HG03571 (cell line): Measurements from ENCODE around the gene MEIS2.

Experiments
- ATAC-seq: cut with Tn5 transposase; IDR thresholded peaks from one replicate; pipeline ENCODE4 v1.9.1; 2021; ENCODE audit not compliant: unreplicated experiment

The MEIS2 gene

DNA sequence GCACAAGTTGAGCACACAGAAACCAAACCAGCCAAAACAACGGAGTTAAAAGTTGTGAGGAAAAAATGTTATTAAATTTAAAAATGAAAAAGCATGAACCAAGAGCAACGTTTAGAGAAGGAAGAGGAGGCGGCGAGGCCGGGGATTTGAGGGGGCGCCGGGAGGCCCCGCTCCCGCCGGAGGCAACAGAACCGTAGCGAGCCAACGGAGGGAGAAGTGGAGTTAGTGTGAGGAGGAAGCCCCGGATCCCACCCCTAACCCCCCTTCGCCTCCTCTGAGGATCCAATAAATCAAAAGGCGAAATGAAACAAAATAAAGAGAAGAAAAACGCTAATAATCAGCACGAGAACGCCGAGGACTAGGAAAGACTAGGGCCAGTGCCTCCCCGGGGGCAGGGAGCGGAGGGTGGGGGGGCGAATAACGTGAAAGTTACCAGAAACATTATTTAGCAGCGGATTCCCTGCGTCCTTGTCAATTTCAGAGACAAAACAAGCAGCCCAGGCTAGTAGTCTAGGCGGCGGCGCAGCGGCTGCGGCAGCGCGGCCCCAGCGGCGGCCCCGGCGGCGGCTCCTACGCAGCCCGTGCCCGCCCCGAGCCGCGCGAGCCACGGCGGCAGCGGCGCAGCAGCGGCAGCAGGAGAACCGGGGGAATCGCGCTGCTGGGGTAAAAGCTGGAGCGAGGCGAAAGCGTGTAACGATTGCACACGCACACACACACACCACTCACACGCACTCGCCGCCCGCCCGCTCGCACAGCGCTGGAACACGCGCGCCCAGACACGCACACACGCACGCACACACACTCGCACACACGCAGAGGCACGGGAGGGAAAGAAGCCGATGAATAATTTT, 1.7 kb downstream of the MEIS2 start:
- peak; percentile 39 for ATAC-seq

DNA sequence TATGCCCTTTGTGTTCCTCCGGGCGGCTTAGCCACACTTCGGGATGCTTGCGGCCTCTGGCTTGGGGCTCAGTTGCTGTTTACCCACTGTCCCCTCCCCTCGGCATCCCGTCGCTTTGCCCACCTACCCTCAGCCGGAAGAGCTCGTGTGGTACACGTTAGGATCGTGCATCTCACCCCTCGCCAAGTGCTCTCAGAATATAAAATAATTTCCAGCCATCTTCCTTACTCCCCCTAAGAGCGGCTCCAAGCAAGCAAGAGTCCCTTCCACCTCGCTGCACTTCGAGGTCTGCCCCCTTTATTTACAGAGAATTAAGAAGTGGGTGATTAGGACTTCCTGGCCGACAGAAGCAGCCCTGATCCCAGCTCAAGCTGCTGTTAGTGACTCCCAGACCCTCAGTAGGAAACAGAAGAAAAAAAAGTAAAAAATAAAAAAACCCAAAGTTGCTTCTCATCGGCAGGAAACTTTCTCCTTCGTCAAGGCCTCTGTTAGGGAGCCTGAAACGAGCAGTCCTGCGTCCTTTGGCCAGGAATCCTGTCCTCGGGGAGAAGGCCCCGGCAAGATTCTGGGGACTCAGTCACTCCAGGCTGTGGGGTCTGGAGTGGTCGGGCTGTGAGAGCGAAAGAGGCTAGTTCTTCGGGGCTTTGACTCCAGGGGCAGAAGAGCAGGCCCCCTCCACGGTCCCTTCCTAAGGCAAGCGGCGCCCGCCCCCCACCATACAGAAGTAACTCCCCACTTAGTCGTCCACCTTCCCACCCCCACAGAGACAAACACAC, 3.0 kb downstream of the MEIS2 start:
- no peak for ATAC-seq

DNA sequence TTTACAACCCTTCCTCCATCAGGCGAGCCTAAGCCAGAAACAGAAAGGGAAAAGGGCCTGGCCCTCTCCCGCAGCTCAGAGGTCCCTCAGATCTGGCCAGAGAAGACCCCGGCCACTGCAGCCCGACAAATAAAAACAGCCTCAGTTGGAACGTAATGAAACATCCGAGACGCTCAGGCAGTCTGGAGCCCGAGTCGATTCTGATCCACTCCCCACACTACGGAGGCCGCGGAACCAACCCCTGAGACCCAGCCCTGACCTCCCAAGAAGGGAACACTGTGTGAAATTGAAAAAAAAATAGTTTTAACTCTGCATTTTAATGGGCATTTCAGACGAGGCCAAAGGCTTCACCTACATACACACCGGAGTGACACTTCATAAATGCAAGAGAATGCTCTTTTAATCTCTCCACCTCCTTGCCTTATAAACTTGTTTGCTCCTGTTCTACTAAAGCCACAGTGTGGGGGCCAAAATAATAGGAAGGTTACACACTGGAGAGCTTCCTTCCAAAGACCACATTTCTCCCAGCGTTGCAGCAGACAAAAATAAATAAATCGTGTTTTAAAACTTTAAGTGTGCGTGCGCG, 3.7 kb downstream of the MEIS2 start:
- no peak for ATAC-seq

DNA sequence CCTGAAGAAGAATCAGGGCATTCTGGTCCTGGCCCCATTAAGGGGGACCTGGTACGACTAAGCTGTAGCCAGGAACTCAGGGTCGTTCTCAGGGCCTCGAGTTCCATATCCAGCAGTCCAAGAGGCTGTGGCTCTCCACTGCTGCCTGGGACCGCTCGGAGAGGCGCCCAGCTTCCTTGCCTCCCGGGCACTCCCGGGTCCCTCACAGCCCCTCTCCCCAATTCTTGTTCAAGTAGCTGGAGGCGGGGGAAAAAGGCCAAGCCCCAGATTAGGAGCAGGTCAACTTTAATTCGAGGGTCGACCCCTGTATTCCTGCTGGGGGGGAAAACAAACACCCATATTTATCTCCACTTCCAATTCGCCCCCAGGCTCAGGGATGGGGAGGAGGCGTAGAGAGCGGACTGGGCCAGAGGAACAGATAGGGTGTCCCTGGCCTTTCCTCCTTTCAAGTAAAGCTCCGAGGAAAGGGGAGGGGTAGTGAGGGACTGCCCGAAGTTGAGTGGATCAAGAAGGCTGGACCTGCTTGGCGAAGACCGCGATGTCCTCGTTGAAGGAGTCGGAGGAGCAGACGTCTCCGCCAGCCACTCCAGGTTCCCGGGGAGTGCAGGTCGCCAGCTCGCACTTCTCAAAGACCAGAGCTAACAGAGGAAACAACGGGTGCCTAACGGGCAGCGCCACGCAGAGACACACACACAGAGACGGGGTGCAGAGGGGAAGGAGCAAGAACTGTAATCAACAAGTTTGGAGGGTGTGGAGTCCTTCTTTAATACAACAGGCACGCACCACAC, 4.4 kb downstream of the MEIS2 start:
- no peak for ATAC-seq

DNA sequence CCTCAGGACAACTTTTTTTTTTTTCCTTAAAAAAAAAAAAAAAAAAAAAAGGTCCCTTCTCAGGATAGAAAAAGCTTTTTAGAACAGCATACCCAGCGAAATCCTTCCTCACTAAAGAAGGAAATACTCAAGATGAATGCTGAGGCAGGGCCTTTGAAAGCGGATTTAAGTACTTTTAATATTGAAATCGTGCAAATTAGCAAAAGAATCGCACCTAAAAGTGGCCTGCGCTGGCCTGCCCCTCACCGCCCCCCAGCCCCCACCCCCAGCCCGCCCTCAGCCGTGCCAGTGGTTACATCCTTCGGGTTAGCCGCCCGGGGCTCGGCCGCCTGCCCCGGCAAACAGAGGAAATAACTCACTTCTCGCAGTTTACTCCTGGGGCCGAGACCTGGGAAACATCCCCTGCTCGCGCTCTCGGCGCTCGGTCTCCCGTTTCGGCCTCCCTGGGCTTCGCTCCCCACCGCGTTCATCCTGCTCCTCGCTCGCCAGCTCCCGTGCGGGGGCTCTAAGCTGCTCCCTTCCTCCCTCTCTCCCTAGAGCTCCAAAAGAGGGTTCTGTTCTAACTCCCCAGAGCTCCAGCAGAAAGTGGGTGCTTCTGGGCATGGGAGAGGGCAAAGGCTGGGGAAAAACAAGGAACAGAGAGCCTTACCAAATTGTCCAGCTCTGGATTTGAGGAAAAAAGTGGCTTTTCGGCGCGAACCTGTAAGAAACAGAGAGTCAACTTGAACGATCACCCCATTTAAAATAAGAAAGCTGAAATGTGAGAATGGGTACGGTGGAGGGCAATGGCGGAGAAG, 5.2 kb downstream of the MEIS2 start:
- no peak for ATAC-seq

DNA sequence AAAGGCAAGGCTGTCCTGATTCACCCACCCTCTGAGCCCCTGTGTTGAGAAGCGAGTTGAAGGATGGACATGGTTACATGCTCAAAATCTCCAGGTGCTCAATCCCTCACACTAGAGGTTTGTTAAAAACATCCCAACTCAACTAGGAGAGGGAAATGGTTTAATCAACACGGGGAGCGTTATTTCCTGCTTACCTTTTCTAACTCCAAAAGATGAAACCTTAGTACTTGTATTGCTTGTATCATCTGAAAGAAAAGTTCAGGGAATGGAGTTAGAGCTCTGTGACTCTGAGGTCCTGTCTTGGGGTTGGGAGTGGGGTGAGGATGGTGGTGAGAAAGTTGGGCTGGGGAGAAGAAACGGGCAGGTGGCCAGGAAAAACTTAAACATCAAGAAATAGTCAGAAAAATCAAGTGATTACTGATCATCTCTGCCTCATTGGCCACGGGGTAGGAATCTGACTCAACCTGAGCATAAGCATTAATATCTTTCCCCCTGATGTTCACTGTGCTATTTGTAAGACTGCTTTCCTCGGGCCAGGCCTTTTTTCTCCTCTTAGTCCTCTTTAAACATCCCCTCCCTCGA, 5.9 kb downstream of the MEIS2 start:
- ATAC-seq, result no peak

DNA sequence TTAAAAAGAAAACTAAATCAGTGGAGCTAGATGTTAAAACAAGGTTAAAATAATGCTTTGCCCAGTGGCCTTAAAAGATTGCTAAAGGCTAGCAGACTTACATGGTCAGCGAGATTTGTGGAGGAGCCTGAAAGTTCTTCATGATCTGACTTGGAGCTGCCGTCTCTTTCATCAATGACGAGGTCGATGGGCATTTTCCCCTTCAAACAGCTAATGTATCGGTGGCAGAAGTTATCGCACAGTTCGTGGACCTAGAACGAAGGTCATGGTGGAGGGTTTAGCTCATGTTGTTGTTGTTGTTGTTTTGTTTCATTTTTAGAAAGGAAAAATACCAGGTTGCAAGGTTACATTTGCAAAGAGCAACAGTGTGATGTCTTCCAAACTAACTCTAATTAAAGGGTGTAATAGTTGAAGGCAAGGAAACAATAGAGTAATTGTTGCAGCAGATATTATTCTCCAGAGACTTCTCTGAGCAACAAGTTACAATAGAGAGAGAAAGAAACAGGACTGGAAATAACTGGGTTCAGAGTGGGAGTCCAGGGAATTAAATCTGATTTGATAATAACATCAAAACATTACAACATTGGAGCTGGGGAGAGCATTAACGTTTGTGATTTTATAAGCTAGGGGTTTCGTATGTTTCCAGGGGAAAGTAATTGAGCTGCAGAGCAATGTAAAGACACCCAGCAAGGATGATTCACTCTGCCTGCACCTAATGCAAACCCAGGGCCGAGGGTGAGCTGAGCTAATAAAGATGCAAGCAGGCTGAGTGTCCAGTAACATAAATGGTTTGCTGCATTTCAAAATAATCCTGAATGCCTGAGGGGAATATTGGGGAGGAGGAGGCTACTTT, 6.6 kb downstream of the MEIS2 start:
- ATAC-seq, result no peak

DNA sequence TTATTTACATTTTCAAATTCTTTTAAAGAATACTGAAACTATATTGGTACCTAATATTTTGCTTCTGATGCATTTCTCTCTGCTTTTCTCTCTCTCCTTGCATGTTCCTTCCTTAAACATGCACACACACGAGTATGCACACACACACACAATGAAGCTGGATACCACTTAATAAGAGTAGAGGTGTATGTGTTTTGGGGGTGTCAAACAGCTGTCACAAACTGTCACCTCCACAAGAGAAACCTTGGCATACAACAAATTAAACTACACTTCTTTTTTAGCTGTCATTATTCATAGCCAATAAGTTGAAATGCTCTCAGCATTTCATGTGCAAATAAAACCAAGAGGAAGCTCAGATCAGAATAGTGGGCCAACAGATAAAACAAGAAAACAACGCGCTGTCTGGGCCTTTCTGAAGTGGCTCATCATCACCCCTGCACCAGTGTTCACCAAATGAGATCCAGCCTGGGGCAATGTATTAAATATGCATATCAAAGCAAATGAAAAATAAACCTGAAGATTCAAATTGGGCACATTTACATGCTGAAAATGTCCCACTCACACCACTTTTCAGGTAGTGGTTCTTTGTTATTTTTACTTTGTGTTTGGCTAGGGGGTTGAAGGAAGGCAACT, 9.7 kb downstream of the MEIS2 start:
- no peak for ATAC-seq

DNA sequence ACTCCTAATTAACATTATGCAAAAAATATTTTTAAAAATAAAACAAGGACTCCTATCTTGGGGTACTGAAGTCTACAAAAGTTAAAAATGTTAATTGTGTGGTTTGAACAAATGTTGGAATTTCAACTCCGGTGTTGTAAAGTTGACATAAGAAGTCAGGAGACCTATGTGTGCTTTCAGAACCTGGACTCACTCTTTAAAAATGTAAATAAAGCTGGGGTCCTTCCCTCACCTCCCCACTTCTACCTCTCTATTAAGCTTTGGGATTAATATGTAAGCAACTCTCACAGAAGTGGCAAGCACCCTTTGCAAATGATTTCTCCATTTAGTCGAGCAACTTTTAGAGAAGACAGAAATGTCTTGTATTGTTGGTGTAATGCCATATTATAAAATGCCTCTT, 11.9 kb downstream of the MEIS2 start:
- no peak for ATAC-seq

DNA sequence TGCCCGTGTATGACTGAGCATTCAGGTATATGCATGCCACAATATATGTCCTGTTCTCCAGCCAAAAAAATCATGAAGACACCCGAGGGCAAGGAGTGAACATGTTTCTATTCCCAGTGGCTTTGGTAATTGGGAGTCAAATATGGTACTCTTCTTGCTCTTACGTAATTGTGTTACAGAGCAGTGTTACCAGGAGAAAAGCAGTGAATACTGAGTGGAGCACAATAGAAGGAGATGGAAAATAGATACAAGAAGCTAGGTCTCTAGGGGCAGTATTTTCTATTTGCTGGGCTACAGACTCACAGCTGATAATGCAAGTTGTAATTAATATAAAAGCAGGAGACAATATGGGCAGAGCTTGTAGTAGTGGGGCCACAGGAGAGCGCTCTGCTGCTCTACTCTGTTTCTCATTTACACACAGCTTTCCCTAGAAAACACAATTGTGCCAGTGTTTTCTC, 13.2 kb downstream of the MEIS2 start:
- ATAC-seq, result no peak

DNA sequence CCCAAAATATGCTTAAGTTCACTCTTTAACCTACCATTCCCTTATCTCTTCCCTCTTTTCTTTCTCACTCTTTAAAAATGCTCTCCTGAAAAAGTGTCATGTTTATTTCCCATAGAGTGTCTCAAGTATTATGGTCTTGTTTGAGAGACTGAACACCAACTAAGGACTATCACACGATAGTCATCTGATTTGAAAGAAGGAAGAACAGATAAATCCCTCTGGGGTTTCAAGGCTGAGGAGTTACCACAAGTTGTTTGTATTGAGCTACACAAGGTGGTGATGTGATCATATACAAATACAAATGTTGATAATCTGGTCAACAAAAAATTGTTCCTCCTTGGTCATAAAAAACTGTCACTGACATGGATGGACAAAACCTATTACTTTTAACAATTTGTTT, 13.8 kb downstream of the MEIS2 start:
- ATAC-seq, result no peak

DNA sequence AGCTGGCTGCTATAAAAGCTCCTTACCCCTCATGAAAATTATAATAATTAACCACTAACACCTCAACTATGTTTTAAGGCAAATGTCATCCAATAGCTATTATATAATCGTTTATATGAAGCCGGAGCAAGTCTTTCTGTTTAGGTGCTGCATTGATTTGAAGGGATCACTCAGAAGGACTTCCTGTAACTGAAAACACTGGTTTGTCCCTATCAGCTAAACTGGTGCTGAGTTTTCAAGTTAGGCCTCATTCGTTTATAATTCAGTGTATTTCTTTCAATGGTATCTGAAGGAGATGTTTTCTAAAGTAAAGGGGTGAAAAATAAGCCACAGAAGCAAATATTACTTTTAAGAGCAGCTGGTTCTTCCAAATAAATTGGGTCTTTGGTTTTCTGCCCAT, 14.2 kb downstream of the MEIS2 start:
- ATAC-seq, result no peak

DNA sequence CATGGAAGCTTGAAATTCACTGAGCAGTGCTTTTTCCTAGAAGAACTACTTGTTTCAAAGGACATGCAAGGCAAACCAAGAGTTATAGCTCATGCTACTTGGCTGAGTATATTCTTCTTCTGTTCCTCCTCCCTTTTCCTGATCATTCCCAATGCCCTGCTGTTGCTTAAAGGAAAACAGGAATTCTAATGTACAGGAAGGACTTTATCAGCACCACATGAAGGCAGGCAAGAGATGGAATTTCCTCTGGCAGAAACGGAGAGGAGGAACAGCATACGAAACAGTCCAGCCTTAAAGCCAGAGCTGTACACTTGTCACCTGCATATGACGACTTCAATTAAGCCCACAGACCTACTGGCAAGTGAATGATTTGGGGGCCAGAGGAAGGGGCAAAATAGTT, 15.7 kb downstream of the MEIS2 start:
- ATAC-seq, result no peak

DNA sequence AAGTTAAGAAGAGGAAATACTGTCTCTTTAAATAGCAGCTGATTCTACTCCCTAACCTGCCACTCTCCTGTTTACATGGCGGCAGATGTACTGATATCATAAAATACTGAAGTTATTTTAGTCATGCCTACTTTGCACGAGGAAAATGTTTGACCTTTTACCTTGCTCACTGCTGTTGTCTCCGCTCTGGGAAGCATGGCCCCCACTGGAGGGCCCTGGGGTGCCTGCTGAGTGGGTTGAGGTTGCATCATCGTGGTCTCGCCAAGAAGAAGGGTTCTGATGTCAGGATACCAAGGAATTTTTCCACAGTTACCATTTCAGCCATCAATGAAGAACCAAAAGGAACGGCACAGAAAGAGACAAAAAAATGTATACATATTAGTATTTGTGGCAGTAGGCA, 16.7 kb downstream of the MEIS2 start:
- ATAC-seq, result no peak

DNA sequence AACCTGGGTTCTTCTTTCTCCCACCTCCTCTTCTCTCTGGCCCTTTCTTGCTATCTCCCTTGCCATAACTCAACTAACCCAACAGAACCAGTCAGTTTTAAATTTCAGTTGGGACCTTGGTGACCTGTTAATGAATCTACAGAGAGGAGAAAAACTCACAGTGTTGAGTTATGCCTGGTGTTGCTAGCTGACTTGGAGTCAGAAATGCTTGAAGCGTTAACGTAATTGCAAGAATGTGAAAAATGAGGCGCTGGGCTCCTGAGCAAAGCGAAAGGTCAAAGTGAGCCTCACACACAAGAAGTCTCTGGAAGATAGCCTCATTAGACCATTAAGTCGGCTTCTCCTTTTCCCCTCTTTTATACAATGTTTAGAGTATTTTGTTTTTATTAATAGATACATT, 18.4 kb downstream of the MEIS2 start:
- ATAC-seq, result no peak

DNA sequence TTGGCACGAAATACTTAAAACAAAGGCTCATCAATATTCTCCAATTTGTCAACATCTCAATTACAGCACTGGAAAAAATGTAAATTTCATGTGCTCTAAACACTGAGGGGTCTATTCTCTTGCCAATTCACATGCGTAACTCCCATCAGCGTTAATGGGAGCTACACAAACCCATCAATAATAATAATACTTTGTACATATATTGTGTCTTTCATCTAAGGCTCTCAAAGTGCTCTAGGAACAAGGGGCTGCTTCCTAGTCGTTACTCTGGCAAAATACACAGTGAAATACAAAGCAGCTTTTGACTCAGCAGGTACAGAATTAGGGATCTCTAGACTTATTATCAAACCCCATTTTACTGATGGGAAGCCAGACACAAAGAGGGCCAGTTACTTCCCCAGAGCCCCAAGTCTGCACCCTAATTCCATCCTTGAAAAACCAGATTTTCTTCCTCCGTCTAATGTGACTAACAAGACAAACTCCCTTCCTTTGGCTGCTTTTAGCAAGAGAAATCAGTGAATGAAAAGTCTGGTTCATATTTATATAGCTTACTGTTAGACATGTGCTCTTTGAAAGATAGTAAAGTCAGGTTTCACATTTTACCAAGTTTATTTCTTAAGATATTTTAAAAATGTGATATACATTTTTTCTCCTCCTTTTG, 20.0 kb downstream of the MEIS2 start:
- ATAC-seq, result no peak

DNA sequence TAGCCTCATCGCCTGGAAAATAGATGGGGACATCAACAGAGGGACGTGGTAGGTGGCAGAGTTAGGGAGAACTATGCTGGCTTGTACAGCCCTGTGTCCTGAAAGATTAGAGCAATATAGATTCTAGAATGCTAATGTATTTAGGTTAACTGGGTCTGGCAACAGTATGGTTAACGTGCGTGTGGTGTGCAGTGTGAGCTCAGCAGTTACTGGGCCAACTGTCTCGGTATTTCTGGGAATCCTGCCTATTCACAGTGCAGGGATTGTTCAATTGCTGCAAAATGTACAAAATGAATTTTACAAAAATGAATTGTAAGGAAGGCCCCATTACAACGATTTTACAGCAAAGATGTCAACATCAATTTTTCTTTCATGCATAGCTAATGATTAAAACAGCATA, 20.6 kb downstream of the MEIS2 start:
- no peak for ATAC-seq

DNA sequence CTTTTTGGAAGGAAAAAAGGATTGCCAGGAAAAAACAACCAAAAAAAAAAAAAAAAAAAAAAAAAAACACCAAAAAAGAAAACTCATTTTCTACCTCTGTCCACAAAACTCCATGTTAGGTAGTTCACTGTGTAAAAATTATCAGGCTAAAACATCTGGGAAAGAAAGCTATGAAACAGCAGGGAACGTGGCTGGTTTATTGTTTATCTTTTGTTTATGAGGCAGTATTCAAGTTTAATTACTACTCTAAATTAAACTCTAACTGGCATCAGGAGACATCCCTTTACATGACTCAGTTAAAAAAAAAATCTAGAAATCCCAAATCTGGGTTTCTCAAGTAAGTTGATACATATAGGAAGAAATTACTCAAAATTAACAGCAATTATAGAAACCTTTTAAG, 21.8 kb downstream of the MEIS2 start:
- no peak for ATAC-seq
